ENCODE measurements around the gene DDX55. TPM values are rescaled to one million over a fixed set of nuclear protein-coding genes. Genes with fewer than 3 reads are reported as not detected.

The DDX55 gene
- polyA plus RNA-seq, 1 of the 3 experiments (the other 2 are of a cell fraction), result 25.8 TPM

DNA sequence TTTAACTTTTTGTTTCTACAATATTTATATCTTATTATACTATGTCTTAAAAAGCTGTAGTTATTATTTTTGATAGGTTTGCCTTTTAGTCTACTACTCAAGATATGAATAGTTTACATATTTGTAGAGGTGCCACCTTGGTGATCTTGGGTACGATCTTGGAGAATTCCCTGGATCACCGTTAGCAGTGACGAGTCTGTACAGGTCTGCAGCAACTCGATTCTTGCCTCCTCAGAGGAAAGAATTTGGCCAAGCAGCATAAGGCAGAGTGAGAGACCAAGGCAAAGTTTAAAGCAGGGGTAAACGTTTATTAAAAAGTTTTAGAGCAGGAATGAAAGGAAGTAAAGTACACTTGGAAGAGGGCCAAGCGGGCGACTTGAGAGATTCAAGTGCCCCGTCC lies 65.9 kb downstream of the DDX55 start:
- no peaks in the 10 kb centered on the region for H3K9me3 ChIP-seq
- no peak for DNase-seq
- ChIA-PET POLR2A (no interaction called here), CTCF (interaction anchor here (0.9 kb wide), 1 partner anchor 18 kb away, joined by 3 read pairs; no protein-coding TSS in a partner anchor)
- no peaks in the 10 kb centered on the region for H3K27me3 ChIP-seq (ENCODE audit: insufficient read depth)
- no peak overlapping the region for H2AFZ ChIP-seq (ENCODE audit: low read depth)
- peaks cover 3 to 17% of the 10 kb centered on the region in 2 experiments for H3K36me3 ChIP-seq (replicated peaks in 1 of 2; ENCODE audit: control insufficient read depth in 1 of 2, insufficient read depth in 2 of 2, low read length in 1 of 2)
- TF ChIP-seq NRF1 (IDR thresholded peaks at IDR 0.05; ENCODE audit: low read depth, low read length) (no peak), JUND (IDR thresholded peaks at IDR 0.05) (no peak), SMC3 (IDR thresholded peaks at IDR 0.05; ENCODE audit: low read depth, low read length) (no peak), RFX5 (IDR thresholded peaks at IDR 0.05; ENCODE audit: low read length) (no peak), TAF1 (IDR thresholded peaks at IDR 0.05; ENCODE audit: borderline replicate concordance, low read depth, low read length) (no peak), FOXJ3 (CRISPR knock-in tag; IDR thresholded peaks at IDR 0.05) (no peak), SIN3A (IDR thresholded peaks at IDR 0.05; ENCODE audit: borderline replicate concordance, low read depth, low read length) (no peak), TEAD4 (IDR thresholded peaks at IDR 0.05; ENCODE audit: borderline replicate concordance, insufficient read depth) (no peak), NFIC (IDR thresholded peaks at IDR 0.05; ENCODE audit: borderline replicate concordance) (no peak), FOSL2 (IDR thresholded peaks at IDR 0.05; ENCODE audit: borderline replicate concordance, low read depth) (no peak), RXRA (IDR thresholded peaks at IDR 0.05; ENCODE audit: borderline replicate concordance, low read depth) (no peak), MXI1 (IDR thresholded peaks at IDR 0.05; ENCODE audit: low read depth, low read length) (no peak), GATA2 (CRISPR knock-in tag; IDR thresholded peaks at IDR 0.05) (no peak), POLR2AphosphoS5 (IDR thresholded peaks at IDR 0.05; ENCODE audit: low read depth, low read length) (no peak), YY1 (IDR thresholded peaks at IDR 0.05; ENCODE audit: low read depth) (no peak), MEF2A (IDR thresholded peaks at IDR 0.05; ENCODE audit: borderline replicate concordance, low read depth) (no peak), FOXM1 (IDR thresholded peaks at IDR 0.05; ENCODE audit: low read depth) (no peak)
- TF ChIP-seq, protein P1, sequence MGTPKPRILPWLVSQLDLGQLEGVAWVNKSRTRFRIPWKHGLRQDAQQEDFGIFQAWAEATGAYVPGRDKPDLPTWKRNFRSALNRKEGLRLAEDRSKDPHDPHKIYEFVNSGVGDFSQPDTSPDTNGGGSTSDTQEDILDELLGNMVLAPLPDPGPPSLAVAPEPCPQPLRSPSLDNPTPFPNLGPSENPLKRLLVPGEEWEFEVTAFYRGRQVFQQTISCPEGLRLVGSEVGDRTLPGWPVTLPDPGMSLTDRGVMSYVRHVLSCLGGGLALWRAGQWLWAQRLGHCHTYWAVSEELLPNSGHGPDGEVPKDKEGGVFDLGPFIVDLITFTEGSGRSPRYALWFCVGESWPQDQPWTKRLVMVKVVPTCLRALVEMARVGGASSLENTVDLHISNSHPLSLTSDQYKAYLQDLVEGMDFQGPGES (IDR thresholded peaks at IDR 0.05; ENCODE audit: low read depth, low read length), result no peak
- TF ChIP-seq, protein P2, sequence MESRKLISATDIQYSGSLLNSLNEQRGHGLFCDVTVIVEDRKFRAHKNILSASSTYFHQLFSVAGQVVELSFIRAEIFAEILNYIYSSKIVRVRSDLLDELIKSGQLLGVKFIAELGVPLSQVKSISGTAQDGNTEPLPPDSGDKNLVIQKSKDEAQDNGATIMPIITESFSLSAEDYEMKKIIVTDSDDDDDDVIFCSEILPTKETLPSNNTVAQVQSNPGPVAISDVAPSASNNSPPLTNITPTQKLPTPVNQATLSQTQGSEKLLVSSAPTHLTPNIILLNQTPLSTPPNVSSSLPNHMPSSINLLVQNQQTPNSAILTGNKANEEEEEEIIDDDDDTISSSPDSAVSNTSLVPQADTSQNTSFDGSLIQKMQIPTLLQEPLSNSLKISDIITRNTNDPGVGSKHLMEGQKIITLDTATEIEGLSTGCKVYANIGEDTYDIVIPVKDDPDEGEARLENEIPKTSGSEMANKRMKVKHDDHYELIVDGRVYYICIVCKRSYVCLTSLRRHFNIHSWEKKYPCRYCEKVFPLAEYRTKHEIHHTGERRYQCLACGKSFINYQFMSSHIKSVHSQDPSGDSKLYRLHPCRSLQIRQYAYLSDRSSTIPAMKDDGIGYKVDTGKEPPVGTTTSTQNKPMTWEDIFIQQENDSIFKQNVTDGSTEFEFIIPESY (IDR thresholded peaks at IDR 0.05; ENCODE audit: borderline replicate concordance, low read depth), result no peak
- TF ChIP-seq, protein P3, sequence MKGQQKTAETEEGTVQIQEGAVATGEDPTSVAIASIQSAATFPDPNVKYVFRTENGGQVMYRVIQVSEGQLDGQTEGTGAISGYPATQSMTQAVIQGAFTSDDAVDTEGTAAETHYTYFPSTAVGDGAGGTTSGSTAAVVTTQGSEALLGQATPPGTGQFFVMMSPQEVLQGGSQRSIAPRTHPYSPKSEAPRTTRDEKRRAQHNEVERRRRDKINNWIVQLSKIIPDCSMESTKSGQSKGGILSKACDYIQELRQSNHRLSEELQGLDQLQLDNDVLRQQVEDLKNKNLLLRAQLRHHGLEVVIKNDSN (IDR thresholded peaks at IDR 0.05; ENCODE audit: borderline replicate concordance, low read depth), result no peak
- no peaks in the 10 kb centered on the region for H4K20me1 ChIP-seq (ENCODE audit: insufficient read depth)
- peaks cover 10% of the 10 kb centered on the region for H3F3A ChIP-seq (replicated peaks; ENCODE audit: insufficient read depth)
- 83% methylated on average over 8 of the region's 8 CpGs for WGBS (ENCODE audit: low lambda C conversion rate)
- H3K4me2 ChIP-seq, result no peak overlapping the region
- no peak overlapping the region for H3K9ac ChIP-seq
- no peak overlapping the region for H3K4me3 ChIP-seq (ENCODE audit: low read depth in 2 of 2, low read length in 1 of 2)
- H3K27ac ChIP-seq (ENCODE audit: low read depth in 2 of 2, low read length in 1 of 2), result no peak overlapping the region
- H3K4me1 ChIP-seq (ENCODE audit: control insufficient read depth in 1 of 2, insufficient read depth in 2 of 2, low read depth in 1 of 2, low read length in 1 of 2), result peaks cover 7 to 8% of the 10 kb centered on the region in 2 experiments; a peak in 3 of 4 replicates
- H3K9me2 ChIP-seq, result no peaks in the 10 kb centered on the region
- H3K79me2 ChIP-seq (ENCODE audit: insufficient read depth), result no peaks in the 10 kb centered on the region

Small RNA genes lying within 50 kb of the gene (small RNA-seq; reads per million reads assigned to genes)
- 0 to 14.4 (median 0.98) reads per million in 7 experiments for gene SNORA9B

Other genes with a start within 250 kb of the DDX55 start
- gene SBNO1, start 237.3 kb upstream of the DDX55 start, polyA plus RNA-seq (2012; rRNA removed), result 4.5 and 5.5 TPM in 2 replicates
- 29.7 and 37.6 TPM in 2 replicates for gene KMT5A, start 218.0 kb upstream of the DDX55 start, polyA plus RNA-seq (2012; rRNA removed)
- gene RILPL2, start 165.4 kb upstream of the DDX55 start, polyA plus RNA-seq (2012; rRNA removed), result 5.0 and 5.2 TPM in 2 replicates
- 13.1 and 16.0 TPM in 2 replicates for gene SNRNP35, start 144.0 kb upstream of the DDX55 start, polyA plus RNA-seq (2012; rRNA removed)
- gene RILPL1, start 68.4 kb upstream of the DDX55 start, polyA plus RNA-seq (2012; rRNA removed), result 26.8 and 32.6 TPM in 2 replicates
- gene TMED2, start 17.5 kb upstream of the DDX55 start, polyA plus RNA-seq (2012; rRNA removed), result 113 and 120 TPM in 2 replicates
- gene EIF2B1, start 31.6 kb downstream of the DDX55 start, polyA plus RNA-seq (2012; rRNA removed), result 64.2 and 90.5 TPM in 2 replicates
- 22.4 and 39.6 TPM in 2 replicates for gene GTF2H3, start 31.7 kb downstream of the DDX55 start, polyA plus RNA-seq (2012; rRNA removed)
- 7.1 and 9.1 TPM in 2 replicates for gene TCTN2, start 69.0 kb downstream of the DDX55 start, polyA plus RNA-seq (2012; rRNA removed)
- 11.6 and 16.3 TPM in 2 replicates for gene ATP6V0A2, start 110.3 kb downstream of the DDX55 start, polyA plus RNA-seq (2012; rRNA removed)
- gene DNAH10, start 160.2 kb downstream of the DDX55 start, polyA plus RNA-seq (2012; rRNA removed), result 0.13 and 0.15 TPM in 2 replicates

Measured in SK-N-SH (cell line).